Measurements from ENCODE around the gene HAUS7.

- no peak for TF ChIP-seq CTCF (IDR thresholded peaks at IDR 0.05; ENCODE audit: insufficient read depth, low read length)
- no peak for TF ChIP-seq GABPA (IDR thresholded peaks at IDR 0.05; ENCODE audit: low read depth)
These were observed 58.3 kb downstream of the HAUS7 start for GRCh38 chrX:153411988-153412574.

All from HL-60 (cell line).